T47D (cell line): Measurements from ENCODE around the gene FBXL13.

ENCODE experiments used
- DNase-seq, 2 experiments: peaks; one replicate each; pipeline versions ENCODE4 v3.0.0 to v3.0.0-alpha.2; 2011 to 2012; ENCODE audit warnings: low read depth in 1 of 2, low spot score in 1 of 2
- JUND ChIP-seq: IDR thresholded peaks from 2 replicates; pipeline ENCODE4 v1.6.1; 2012; ENCODE audit warnings: low read depth
- in situ Hi-C: cut with HindIII; loops from 2 replicates; pipeline ENCODE4 v1.10.0; 2016; ENCODE audit warnings: low sequenced_read_pairs, low pct_unique_long_range_greater_than_20kb

The FBXL13 gene

DNA sequence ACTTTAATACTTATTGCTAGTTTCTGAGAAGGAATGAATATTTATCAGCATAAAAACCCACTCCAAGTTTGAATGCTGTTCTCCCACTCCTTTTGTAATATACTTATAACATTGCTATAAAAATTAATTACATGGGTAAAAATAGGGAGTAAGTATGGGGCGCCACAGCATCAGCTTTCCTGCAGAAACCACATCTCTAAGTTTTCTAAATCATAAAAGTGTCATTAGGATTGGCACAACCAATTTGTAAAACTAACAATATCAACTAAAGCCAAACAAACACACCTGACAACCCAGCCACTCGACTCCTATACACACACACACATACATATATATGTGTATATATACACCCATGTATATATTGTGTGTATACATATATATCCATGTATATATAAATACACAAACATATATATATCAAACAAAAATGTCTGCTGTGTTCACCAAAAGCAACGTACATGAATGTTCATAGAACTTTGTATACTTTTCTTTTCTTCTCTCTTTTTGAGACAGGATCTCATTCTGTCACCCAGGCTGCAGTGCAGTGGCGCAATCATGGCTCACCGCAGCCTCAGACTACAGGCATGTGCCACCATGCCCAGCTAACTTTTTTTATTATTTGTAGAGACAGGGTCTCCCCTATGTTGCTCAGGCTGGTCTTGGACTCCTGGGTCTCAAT lies 176.6 kb downstream of the FBXL13 start:
- no peak for DNase-seq
- TF ChIP-seq JUND: no peak
- in situ Hi-C loops: no loop called here

DNA sequence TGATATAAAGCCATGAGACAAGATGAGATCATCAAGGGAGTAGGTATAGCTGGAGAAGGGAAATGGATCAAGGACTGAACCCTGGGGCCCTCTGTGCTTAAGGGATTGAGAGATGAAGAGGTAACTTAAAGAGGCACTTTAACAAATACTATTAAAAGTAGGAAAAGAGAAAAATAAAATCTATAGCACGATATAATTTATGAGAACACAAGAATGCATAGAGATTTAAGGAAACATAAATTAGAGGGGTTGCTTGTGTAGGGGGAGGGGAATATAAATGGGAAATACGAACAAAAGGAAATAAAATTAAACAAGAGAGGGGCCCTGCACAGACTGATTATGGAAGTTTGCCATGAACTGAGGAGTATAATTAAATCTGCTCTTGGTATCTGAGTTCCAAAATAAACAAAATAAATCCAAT lies 177.4 kb downstream of the FBXL13 start:
- no peak for TF ChIP-seq JUND
- no peak for DNase-seq
- in situ Hi-C loops: no loop called here

GRCh38 chr7:102896585-102896984 lies 178.0 kb downstream of the FBXL13 start:
- no peak for TF ChIP-seq JUND
- DNase-seq: no peak
- in situ Hi-C loops: no loop called here

DNA sequence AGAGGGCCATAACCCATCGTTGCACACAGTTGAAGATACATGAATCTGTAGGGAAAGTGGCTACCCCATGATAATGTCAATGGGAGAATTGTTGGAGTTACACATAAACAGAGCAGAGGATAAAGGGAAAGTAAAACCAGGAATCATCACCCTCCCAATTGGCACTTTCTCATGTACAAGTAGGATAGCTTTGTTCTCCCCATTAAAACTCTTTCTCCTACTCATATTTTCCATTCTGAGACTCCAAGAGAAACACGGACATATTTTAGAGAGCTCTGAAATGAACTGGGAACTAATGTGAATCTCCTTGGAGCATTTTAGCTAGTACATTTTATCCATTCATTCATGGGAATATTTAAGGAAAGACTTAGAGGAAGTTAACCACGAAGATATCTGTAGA lies 179.0 kb downstream of the FBXL13 start:
- DNase-seq: no peak
- in situ Hi-C loops: no loop called here
- TF ChIP-seq JUND: no peak

DNA sequence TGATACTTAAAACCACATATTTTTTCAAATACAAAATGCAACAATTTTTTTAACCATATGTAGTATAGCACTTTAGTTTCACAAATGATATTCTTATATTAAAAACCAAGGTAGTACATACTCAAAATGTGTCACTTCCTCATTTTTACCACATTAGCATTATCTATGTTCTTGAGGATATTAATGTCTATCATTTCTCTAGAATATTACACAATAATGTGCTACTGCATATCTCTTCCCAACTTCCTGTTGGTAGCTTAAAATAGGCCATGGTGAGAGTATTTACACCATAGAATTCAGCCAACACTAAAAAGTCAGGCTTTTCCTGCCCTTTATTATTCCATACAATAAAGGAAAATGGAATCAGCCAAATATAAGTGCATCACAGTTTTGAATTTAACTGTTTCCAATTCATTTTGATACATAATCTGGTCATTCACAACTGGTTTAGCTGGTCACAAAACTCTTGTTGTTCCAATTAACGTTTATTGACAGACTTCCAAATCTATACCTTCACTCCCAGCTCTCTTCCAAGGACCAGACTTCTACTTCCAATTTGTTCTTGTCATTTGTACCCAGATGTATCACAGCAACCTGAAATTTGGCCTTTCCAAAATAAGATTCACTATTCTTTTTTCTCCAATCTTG lies 181.8 kb downstream of the FBXL13 start:
- in situ Hi-C loops: no loop called here
- no peak for DNase-seq
- TF ChIP-seq JUND: no peak

GRCh38 chr7:102891693-102892261 lies 182.8 kb downstream of the FBXL13 start:
- TF ChIP-seq JUND: no peak
- in situ Hi-C loops: no loop called here
- no peak for DNase-seq

DNA sequence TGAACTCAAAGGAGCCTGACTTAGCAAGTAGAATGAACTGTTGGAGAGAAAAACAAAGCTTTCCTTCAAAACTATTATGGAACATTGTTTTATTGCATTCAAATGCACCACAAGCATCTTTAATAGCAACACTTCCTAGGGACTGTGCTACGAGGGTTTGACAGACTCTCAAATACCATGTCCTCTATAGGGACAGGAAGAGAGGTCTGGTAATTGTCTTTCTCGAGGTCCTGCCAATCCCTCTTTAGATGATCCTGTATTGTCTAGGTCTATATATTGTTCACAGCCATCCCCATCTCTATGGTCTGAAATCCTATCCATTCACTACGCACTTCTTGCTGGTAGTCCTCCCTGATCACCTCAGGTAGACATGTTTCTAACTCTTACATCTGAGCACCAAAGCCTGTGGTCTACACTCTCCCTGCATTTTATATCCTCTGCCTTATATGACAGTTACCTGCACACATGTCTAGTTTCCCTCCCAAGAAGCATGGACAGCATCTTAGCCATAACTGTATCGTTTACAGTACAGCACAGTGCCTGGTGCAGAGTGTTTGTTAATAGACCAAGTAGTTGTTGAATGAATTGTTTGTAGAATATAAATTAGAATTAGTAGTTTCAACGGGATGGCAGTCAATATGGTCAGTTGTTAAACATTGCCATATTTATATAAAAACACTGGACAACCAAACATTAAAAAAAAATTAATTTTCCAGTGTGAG lies 183.5 kb downstream of the FBXL13 start:
- in situ Hi-C loops: no loop called here
- TF ChIP-seq JUND: no peak
- no peak for DNase-seq

DNA sequence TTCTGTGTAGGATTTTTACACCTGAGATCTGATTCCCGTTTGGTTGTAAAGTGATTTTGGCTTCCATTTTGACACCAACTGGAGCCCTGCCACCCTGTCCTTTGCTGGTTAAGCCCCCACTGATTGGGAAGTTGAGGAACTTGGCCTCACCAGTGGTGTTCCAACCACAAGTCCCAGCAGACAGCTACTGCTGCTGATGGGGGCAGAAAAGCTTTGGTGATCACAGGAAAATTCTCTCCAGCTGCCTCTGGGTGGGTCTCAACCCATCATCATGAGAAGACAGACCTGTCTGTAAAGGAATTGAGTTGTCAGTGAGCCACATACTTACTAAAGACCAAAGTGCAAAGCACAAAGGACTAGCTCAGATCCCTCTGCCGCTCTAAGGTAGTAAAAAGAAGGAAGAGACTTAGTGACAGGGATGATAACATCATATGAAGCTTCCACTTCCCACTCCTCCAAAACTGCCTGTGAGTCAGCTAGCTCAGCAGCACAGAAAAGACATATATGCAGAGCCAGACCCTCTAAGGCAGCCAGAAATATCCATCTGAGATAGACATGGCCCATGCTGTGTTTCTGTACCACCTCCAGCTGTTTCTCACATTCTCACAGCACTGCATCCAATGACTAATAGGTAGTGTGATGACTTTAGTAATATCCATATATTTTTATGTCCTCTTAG lies 184.2 kb downstream of the FBXL13 start:
- no peak for TF ChIP-seq JUND
- in situ Hi-C loops: no loop called here
- no peak for DNase-seq

DNA sequence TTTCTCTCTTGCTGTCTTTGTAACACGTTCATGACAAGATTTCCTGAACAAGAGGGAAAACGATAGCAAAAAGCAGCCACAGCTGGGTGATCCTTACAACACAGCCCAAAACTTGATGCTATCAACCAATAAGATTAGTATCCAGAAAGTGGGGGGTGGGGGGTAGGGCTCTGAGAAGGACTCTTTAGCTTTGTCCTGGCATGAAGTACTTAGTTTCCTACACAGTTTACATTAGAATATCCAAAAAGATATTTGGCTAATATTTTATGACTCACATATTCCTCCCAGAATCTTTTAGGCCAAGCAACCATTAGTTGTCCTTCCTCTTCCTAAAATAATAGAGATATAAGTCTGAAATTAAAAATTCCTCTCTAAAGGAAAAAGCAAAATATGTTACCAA lies 184.7 kb downstream of the FBXL13 start:
- in situ Hi-C loops: no loop called here
- no peak for DNase-seq
- TF ChIP-seq JUND: no peak

GRCh38 chr7:102888561-102889233 lies 185.9 kb downstream of the FBXL13 start:
- no peak for TF ChIP-seq JUND
- in situ Hi-C loops: no loop called here
- DNase-seq: no peak

DNA sequence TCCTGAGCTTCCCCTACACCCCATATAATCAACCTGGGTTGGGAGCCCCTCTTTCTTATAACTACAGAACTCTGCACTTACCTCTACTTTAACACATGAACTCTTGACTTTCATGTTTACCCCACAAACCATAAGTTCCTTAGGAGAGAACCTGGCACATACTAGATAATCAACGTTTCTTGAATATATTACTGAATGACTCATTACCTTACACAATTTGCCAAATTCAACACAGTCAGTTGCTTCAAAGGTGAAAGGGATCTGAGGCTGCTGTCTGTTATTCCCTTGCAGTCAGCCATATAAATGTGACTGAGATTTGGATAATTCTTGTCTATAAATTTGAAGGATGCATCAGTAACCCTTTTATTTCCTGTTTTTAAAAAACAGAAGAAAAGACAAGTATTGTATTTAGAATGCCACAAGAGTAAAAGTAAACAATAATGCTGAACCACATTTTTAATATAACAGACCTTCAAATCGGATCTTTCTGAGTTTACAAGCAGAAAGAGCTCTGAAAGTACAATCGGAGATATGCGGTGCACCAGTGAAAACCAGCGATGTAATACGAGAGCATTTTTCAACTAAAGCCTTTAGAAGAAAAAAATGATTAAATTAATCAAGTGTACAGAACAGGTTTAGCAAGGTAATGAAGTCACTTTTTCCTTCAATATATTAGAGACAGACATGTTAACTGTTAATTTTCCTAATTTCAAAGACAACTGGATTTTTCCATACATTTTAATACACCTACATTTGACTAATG lies 191.3 kb downstream of the FBXL13 start:
- in situ Hi-C loops: no loop called here
- no peak for TF ChIP-seq JUND
- DNase-seq: no peak
